GM18951 (cell line): ENCODE results near the gene FMO4.
"Not testable (repeated sequence)": the region's sequence is repeated elsewhere in the genome, so short reads cannot be mapped to it uniquely, and the experiment has no call there.

Experiments used
- POLR2A ChIP-seq: IDR thresholded peaks from 4 replicates; pipeline ENCODE4 v1.6.1; 2011; ENCODE audit warnings: mild to moderate bottlenecking; ENCODE audit not compliant: insufficient read length, insufficient read depth; ENCODE audit errors: extremely low read depth
- in situ Hi-C: fragments of 300-500 bp; cut with MboI; formaldehyde crosslinking; loops from one replicate; pipeline ENCODE4 v1.12.0; 2022; ENCODE audit warnings: low sequenced_read_pairs, mixed read lengths, inconsistent platforms; ENCODE audit not compliant: unreplicated experiment

The FMO4 gene

DNA sequence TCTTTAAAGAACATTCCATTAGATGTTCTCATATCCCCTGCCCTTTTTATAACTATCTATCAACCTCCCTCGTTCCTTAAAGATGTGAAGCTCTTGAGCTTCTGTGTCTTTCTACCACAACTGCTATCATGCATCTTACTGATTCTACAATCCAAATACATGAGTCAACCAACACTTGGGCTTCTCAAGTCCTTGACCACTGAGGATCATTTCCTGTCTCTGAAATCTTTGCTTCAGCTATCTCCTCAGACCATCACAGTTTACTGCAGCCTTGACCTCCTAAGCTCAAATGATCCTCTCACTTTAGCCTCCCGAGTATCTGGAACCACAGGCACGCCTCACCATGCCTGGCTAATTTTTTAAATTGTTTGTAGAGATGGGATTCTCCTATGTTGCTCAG, 75.2 kb downstream of the FMO4 start:
- no peak for TF ChIP-seq POLR2A
- in situ Hi-C loops, result no loop called here

DNA sequence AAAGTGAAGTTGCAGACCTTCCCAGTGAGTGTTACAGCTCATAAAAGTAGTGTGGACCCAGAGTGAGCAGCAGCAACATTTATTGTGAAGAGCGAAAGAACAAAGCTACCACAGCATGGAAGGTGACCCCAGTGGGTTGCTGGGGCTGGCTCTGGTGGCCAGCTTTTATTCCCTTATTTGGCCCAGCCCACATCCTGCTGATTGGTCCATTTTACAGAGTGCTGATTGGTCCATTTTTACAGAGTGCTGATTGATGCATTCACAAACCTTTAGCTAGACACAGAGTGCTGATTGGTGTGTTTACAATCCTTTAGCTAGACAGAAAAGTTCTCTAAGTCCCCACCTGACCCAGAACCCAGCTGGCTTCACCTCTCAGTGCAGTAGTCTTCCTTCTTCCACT, 76.8 kb downstream of the FMO4 start:
- in situ Hi-C loops, result not testable (repeated sequence)
